HG03196 (cell line): Measurements from ENCODE around the gene INPP4A.

Experiments
- ATAC-seq: cut with Tn5 transposase; IDR thresholded peaks from one replicate; pipeline ENCODE4 v1.9.1; 2021; ENCODE audit not compliant: unreplicated experiment

Gene INPP4A

DNA sequence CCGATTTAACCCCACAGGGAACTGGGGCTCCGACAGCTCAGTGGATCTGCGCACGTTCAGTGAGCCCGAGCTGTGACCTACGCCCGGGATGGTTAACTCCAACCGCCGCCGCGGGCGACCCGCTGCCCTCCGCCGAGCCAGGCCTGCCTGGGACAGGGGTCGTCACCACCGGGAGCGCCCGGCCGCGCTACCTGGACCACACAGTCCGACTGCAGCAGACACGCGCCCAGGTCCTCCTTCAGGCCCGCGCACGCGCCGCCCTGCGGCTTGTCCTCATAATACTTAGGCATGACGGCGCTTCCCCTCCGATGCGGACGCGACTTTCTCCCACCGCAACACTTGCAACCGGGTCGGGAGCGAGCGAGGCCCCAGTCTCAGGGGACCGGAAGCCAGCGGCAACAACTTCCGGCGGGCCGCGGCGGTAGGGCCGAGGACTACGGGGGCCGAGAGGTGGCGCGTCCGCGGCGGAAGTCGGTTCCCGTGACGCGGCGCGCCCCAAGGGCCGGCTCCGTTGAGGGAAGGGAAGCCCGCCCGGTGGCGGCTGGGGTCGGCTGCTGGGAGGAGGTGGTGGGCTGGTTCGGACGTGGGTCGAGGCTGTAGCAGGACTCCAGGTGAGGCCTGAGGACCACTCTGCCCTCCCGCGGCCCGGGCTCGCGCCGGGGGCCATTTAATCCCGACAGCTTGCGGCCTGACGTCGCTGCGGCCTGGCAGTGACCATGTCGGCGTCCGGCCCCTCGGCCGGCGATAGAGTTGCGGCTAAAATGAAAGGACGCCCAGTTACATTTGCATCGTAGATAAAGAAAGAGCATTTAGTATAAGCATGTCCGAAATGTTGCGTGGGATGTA is 163.7 kb downstream of the INPP4A start, which contains the start of the genes COA5 and UNC50:
COA5 (minus strand) TSS at position 397 of the 846 bp plus-strand sequence; CDS start at position 290, 107 bp downstream.
UNC50 (plus strand) TSS at position 474 of the 846 bp plus-strand sequence. CDS start 1,171 bp downstream, outside the sequence.
- peak; percentile 94 for ATAC-seq

DNA sequence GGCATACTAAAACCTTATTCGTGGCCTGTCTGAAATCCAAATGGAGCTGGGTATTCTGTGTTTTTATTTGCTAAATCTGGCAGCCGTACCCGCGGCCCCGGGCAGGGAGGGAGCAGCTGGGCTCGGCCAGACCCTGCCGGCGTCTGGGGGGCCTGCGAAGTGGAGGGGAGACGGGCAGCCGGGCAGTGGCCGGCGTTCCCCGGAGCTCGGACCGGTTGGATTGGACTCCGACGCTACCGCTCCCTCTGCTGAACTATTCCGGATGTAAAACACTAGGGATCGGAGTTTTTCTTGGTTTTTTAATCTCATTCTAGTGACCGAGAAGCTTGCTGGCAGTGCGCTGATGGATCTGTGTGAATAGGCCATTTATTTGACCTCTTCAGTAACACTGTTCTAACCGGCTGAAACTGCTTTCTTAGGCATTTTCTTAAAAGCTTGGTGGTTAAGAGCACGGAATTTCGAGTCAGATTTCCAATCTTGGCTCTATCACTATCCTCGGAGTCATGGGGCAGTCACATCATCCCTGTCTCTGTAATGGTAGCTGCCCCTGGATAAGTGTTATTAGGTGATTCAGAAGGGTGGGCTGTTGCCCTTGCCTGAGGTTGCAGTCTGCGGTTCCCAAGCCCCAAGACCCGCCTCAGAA is 164.4 kb downstream of the INPP4A start:
- peak; percentile 16 for ATAC-seq

GRCh38 chr2:98614024-98614739 is 169.5 kb downstream of the INPP4A start:
- no peak for ATAC-seq

DNA sequence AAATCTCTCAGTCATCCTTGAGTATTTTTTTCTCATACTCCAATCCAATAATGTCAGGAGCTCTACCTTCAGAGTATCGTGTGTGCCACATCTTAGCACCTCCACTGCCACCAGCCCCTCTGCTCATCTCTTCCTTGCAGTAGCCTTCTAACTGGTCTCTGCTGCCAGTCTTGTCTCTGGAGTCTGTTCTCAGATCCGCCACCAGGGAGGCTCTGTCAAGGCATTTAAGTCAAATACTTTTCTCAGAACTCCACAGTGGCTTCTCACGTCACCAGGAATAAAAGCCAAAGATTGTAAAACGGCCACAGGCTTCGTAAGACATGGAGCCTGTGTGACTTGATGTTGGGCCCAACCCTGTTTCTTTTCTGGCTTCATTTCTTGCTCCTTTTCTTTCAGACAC is 170.8 kb downstream of the INPP4A start:
- ATAC-seq, result no peak

- no peak for ATAC-seq
Observed at GRCh38 chr2:98617149-98617548, 172.5 kb downstream of the INPP4A start.

DNA sequence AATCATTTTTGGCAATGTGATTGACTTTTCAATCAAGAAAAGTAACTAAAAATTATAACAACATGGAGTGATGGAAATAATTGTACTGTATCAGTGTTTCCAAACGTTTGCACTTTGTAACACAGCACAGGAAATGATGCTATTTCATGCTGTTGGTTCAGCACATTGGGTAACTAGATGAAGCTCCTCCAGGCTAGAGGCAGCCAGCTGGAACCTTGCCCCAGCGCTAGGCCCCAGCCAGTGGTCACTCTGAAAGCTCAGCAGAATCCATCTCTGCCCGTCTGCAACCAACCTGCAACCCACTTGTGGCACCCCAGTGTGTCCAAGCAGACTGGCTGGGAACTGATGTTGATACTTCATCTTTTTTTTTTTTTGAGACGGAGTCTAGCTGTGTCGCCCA is 179.0 kb downstream of the INPP4A start:
- no peak for ATAC-seq

DNA sequence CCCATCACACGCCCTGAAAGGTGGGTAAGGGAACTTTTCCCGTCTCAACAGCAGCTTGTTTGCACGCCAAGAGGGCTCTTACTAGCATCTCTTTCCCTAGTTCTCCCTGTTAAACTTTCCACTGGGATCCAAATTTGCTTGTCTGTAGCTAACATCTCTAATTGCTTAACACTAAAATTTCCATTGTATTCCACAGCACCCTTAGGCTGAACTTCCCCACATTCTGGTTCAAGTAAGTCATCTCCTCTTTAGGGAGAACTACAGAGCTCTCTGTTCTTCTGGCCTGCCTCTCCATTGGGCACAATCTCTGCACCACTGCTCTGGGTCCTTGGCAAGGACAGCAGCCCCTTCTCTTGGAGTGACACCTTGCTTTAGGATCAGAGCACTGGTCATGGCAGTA is 187.7 kb downstream of the INPP4A start:
- ATAC-seq, result no peak

GRCh38 chr2:98634406-98635092 is 189.9 kb downstream of the INPP4A start:
- no peak for ATAC-seq

DNA sequence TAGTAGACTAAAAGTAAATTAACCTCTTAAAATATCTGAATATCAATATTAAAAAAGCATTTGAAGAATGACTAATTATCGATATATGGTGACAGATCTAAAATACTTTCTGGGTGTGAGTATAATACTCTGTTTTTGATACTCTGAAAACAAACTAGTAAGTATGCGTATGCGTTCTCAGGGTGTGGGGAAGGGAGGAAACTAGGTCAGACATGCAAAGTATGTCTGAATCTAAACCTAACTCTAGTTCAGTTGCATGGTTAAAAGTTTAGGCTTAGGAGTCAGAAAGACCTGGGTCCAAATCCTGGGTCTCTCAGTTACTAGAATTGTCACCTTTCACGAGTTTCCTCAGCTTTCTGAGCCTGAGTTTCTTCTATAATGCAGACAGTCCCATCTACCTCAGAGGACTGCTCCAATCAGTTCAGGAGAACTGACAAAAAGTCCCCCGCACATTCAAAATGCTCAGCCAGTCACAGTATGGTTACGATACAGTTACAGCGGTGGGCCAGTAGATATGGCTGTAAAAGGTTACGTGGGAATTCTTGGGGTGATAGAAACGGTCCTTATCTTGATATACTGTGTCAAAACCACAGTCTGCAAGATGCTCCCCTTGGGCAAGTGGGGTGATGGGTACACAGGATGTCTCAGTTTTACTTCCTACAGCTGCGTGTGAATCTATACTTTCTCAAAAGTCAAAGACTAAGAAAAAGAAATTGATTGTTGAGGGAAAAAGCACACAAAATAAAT is 192.9 kb downstream of the INPP4A start:
- ATAC-seq, result no peak

DNA sequence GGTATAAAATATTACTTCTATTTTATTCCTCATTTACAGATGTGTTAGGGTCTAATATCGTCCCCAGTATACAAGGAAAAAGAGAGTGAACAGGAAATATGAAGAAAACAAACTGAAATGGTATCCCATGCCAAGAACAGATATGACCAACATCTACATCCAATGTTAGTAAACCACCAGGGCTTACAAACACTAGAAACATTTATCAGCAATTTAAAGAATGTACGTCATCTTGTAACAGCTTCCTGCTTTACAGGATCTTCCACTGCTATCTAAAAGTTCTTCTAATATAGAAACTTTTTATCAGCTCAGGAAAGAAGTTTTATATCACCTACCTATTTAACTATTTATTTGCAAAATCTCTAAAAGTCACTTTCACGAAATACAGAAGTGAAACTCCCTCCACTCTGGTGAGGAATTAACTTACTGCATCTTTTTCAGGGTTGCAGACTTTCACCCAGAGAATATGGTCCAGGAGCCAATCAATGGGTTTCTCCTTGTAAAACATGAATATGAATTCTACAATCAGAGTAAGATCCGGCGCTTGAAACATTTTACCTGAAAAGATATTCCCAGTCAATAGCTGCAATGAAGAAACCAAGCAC is 198.9 kb downstream of the INPP4A start:
- no peak for ATAC-seq
